ENCODE data around the gene KLF9. TPM values are rescaled to one million over a fixed set of nuclear protein-coding genes. Genes with fewer than 3 reads are reported as not detected.
"Not testable (repeated sequence)": the region's sequence is repeated elsewhere in the genome, so short reads cannot be mapped to it uniquely, and the experiment has no call there.

The KLF9 gene
- polyA plus RNA-seq, 5 donors: 2.6 to 4.4 (median 3.0) TPM

DNA sequence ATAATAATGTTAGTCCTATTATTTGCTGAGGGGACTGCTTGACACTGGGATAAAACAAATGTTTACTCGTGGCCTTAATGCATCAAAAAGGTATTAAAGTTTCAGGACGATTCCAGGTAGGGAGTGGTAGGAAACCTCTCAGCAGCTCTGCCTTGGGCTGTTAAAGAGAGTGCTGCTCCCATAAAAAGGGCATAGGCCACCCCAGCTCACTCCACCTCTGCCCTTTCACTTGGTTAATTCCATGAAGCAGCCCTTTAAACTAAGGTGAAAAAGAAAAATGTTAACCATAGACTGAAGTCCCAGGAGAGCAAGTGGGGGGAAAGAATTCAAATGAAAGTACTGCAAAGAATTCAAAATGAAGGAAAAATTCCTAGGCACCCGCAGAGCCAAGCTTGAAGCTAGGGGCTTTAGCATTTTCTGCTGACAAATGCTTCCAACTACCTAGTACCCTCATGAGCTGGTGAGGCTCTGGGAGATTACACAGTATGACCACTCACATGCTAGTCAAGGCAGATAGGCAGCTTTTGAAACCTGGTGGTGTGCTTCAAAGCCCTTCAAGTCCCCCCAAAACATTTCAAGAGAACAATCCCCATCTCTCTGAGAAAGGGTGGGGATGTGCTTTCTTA, 8.5 kb downstream of the KLF9 start:
- no peak for DNase-seq

DNA sequence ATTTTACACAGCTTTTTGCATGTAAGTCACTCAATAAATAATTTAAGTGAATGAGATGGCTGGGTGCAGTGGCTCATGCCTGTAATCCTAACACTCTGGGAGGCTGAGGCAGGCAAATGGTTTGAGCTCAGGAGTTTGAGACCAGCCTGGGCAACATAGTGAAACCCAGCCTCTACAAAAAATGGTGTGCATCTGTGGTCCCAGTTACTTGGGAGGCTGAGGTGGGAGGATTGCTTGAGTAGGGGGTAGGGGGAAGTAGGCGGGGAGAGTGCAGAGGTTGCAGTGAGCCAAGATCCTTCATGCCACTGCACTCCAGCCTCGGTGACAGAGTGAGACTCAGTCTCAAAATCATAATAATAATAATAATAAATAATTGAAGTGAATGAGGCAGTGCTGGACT, 10.2 kb downstream of the KLF9 start:
- DNase-seq: no peak

DNA sequence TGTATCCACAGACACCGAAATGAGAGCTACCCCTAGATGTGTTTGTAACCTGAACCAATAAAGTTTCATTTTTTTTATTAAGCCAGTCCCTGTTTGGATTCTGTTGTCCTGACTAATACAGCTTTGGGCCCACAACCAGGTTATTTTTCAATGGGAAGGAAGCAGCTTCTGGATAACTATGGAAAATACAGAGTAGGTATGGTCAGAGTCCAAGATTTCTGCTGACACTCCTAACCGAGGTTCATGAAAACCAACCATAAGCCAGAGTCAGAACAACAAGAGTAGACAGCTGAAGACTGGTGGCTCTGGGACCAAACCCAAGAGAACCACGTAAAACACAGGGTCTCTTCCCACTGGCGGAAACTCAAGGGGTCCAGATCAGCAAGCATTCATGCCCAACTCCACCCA, 10.8 kb downstream of the KLF9 start:
- DNase-seq: no peak

DNA sequence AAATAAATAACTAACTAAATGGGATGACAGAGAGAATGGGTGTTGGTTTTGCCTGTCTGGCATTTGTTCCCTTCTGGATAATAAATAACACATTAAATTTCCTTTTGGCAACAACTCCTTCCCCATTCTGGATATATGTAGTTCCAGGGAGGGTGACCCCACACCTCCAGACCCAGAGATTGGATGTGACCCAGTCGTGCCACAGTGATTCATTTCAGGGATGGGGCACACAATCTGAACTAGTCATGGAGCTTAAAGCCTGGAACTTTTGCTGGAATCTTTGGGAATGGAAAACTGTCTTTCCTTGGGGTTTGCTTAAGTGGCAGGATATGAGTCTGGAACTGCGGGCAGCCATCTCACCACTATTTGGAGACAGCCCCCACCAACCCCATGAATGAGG, 11.3 kb downstream of the KLF9 start:
- no peak for DNase-seq

DNA sequence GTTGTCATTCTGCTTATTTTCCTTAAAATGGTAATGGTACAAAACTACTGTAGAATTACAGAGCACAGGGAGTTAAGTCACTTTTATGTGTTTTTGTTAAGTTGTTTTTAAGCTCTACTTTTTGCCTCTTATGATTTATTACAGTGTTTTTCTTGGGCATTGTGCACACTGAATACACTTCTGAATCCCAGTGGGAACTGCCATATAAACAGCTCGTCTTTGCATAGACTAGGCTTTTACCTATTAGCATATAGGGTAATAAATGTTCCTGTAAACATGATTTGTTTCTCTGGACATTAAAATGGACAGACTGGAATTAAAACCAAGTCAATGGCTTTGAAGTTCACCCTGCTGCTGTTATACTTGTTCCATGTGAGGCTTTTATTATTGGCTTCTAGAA, 12.2 kb downstream of the KLF9 start:
- no peak for DNase-seq

DNA sequence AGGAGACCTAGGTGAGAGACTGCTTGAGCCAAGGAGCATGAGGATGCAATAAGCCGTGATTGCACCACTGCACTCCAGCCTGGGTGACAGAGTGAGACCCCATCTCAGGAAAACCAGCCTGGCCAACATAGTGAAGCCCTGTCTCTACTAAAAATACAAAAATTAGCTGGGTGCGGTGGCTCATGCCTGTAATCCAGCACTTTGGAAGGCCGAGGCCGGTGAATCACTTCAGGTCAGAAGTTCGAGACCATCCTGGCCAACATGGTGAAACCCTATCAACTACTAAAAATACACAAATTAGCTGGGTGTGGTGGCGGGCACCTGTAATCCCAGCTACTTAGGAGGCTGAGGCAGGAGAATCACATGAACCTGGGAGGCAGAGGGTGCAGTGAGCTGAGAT, 13.2 kb downstream of the KLF9 start:
- not testable (repeated sequence) for DNase-seq

DNA sequence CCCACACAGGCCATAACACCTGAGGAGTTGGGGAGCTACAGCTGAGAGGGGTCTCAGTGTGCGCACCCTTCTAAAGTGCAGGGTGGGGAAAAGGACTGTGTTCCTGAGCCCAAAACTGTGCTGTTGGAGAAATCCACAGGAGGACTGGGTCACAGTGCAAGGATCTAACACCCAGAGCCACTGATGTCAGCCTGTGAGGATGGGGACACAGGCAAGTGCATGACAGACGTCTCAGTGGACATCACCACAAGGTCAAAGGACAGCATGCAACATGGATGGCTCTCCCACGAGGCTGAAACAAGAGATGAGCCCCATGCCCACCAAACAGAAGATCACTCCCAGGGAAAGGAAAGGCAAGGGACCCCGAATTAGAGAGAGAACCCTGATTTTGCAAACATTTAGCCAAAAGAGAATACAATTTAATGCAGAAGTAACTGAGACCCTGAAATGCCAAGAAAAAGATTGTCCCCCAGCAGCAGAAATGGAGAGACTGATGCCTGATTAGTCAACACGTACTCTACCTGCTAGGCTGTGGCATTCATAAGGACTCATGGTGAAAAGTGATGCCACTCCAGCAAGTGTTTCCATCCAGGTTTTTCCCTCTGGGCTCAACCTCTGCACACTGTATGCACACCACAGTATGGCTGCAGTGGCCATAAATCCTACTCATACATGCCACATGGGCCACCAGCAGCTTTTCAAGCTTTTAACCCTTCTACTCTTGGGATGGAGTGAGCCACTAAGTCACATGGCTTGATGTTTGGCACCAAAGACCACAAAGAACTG, 14.2 kb downstream of the KLF9 start:
- DNase-seq: no peak

DNA sequence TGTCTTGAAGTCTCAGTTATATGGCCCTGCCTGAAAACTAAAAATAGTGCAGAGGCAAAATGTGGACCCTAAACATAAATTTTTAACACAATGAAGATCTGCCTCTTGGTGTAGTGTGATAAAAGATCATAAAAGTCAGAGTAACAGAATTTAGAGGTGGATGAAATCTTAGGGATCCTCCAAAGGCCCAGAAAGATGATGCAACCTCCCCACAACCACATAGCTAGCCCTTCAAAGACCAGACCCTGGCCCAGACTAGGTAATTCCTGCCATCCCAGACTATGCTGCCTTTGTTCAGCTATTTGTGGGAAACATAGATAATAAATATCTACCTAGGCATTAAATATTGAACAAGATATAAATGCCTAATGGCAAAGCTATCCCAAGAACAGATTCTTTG, 15.3 kb downstream of the KLF9 start:
- no peak for DNase-seq

DNA sequence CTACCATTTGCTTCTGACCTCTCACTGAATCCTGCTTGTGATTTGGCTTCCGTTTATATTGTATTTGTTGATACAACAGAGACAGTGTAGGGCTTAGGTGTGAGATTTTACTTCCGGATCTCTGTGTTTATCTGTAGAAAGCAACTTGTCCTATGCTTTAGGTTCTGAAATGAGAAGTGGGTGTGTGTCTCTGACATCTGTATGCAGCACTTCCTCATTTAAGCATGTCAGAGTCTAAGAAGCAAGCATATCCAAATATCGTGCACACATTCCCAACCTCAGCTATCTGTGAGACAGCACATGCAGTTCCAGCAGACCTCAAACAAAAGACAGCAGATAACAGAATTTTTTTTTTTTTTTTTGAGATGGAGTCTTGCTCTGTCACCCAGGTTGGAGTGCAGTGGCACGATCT, 16.3 kb downstream of the KLF9 start:
- DNase-seq: no peak

DNA sequence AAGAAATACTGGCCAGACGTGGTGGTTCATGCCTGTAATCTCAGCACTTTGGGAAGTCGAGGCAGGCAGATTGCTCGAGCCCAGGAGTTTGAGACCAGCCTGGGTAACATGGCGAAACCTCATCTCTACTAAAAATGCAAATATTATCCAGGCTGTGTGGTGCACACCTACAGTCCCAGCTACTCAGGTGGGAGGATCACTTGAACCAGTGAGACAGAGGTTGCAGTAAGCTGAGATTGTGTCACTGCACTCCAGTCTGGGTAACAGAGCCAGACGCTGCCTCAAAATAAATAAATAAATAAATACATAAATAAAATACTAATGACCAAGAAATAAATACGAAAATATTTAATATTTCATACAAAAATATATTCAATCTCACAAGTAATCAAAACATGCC, 18.8 kb downstream of the KLF9 start:
- DNase-seq: no peak

DNA sequence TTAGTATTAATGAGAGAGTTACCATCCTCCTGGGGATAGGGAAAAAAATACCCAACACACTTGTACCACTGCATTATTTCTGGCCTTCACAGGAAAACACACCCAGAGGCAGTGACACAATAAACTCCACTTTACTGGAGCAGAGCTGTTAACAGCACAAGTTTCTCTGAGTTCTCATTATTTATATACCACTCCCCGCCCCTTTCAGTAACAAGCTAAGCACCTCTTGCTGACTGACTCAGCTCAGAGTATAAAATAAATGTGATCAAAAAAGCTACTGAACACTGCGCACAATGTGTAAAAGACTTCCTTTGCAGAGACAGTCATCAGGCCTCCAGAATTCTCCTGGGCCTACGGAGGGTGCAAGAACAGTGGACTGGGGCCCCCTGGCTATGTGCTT, 21.6 kb downstream of the KLF9 start:
- DNase-seq: no peak

DNA sequence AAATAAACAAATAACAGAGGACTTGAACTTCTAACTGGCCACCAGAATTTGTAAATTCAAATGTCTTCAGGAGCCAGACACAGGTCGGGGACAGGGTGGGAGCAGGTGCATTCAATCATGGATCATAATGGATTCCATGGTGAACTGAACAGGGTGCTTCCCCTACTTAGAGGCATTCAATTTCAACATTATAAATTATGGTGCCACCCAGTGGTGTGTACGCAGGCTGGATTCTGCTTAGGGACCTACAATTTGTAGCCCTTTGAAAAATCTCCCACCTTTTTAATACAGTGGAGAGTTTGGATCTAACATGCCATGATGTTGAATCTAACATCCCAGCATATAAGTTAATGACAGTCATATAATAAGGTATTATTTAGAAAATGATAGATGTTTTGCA, 22.3 kb downstream of the KLF9 start:
- DNase-seq: no peak

DNA sequence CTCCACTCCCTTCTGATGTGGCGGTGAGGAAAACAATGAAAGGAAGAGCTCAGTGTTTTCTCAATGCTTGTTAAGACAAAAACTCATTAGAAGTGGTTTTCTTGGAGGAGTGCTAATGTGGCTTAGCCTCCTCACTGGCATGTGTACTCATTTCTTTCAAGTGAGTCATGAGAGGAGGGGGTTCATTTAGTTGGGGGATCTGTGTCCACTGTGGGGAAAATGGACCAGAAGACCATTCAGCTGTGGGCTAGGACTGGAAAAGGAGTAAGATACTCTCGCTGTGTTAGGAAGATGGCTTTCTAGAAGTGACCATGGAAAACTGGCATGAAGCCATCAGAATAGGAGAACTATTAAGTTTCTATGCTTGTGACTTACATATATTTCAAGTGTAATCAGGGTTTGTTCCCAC, 23.5 kb downstream of the KLF9 start:
- DNase-seq: no peak

DNA sequence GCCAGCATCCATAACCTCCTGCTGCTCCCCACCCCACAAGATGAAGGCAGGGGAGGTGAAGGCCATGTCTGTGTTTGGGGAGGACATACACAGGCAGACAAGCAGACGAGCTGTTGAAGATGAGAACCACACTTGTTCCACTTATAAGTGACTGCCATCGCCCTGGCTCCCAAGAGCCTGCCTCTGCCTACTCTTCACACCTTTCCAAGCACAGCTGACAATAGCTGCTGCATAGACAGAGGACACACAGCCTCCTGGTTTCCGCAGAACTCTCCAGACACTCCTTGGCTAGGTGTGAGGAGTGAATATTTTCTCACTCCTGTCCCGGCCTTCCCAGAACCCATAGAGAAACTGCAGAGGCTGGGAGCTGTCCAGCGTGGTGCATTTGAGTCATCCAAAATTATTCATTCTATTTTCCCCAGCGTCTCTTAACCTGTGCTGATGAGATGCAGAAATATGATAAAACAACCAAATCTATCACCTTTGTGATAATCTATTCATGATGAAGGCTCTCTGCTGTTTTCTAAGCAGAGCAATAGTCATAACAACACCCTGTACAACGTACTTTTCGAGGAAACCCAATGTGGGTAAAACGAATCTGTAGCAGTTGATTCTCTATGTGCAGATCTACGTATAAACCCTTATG, 24.7 kb downstream of the KLF9 start:
- DNase-seq: peak; percentile 78 to 81

DNA sequence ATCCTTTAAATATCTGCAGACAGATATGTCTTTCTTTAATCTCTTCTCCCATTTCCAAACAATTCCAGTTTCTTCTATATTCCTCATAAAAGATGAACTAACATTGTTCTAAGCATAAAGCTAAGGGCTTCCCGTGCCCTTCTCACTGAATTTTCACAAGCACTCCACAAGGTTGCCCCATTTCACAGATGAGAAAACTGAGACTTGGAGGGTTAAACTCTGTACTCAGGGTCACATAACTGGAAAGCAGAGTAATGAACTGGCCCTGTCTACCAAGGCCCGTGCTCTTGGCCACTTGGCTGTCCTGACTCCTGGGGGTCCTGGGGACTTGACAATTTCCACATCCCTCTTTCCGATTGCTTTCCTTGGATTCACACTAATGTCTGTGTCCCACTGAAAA, 25.3 kb downstream of the KLF9 start:
- no peak for DNase-seq

DNA sequence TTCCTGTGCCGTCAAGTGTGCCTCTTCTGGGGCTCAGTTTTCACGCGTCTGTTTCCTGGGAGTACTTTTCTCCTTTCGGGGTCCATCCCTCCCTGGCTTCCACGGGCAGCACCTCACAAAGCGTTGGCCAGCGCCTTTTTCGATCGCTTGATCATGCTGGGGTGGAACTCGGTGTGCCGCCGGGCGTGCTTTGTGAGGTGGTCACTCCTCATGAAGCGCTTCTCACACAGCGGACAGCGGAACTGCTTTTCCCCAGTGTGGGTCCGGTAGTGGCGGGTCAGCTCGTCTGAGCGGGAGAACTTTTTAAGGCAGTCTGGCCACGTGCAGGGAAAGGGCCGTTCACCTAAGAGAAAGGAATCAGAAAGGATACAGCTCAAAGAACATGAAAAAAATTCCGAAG, 26.8 kb downstream of the KLF9 start:
- no peak for DNase-seq

DNA sequence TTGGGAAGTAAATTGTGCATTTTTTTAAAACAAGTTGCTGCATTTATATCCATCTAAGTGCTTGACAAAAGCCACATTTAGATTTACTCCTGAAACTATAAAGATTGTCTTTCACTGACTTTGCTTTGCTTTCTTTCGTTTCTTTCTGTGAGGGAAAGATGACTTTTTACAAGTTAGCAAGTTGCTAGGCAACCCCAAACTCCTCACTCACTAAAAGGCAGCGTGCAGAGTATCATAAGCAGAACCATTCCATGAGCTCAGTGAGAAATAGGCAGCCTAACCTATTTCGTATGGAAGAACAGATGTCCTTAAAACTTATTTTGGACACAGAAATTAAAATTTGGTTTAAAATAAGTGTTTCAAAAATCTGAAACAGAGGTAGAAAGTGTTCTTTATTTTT, 29.0 kb downstream of the KLF9 start:
- DNase-seq: no peak

DNA sequence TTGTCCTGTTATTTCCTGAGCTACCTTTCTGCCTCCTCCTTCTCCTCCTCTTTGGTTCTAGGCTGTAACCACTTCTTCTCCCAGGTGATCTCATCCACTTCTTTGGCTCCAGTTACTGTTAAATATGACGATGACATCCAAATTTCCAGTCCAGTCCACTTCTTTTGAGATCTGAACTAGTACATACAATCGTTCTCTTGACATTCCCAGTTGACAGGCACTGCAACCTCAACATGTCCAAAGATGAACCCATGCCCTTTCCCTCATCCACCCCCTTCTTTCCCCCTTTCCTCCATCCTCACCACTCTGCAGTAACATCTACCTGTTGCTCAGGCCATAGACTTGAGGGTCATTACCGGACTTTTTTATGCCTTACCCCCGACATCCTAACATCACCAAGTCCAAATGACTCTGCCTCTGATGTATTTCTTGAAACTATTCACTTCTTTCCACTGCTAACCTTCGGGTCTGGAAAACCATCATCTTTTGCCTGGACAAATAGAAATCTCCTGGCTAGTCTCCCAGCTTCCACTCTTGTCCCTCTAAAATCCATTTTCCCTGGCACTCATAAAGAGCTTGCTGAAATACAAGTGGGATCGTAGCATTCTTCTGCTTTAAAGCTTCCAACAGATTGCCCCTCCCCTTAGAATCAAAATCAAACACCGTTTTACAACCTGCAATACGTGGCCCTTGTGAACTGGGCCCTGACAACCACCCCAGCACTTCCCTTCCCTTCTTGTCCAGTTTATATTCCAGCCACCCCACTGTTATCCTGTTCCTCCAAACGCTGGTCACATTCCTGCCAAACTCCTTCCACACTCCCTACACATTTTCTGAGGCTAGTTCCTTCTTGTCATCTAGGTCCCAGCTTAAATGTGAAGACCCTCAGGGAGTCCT, 31.5 kb downstream of the KLF9 start:
- DNase-seq: no peak

DNA sequence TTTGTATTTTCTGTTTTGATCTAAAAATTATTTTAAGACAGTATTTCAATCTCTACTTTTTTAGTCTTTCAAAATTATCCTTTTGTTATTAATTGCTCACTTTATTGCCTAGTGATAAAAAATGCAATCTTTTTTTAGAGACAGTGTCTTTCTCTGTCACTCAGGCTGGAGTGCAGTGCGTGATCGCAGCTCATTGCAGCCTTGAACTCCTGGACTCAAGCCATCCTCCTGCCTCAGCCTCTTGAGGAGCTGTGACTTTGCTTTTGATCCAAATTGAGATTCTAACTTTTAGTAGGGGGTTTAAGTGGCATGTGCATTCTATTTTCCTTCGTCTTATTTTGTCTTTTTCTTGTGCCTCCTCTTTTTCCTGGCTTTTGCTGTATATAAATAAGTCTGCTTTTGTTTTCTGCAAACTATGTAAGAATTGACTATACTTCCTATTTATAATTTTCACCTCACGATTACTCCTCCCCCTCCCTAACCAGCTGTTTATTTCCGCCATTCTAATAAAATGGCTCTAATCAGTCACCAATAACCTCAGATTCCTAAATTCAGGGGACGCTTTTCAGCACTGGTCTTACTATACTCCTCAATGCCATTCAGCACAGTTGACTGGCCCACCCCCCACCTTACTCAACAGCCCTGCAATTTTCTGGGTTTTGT, 32.3 kb downstream of the KLF9 start:
- DNase-seq: no peak

DNA sequence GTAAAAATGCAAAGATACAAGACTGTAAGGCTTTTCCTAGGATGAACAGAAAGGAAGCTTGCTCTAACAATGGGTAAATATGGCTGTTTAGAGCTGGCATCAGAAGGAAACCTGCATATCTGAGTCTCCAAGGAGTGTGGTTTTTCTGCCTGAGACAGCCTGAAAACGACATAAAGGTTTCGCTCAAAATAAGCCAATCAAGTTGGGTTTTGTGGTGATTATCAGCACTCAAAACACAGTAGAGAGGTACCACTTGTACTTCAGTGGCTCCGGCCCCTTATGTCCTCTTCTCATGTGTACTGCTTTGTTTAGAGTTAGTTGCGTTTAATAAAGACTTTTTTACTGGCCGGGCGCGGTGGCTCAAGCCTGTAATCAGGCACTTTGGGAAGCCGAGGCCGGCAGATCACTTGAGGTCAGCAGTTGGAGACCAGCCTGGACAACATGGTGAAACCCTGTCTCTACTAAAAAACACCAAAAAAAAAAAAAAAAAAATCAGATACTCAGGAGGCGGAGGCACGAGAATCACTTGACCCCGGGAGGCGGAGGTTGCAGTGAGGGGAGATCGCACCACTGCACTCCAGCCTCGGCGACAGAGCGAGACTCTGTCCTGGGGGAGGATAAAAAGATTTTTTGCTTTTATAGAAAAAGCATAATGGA, 39.4 kb downstream of the KLF9 start:
- DNase-seq: no peak

DNA sequence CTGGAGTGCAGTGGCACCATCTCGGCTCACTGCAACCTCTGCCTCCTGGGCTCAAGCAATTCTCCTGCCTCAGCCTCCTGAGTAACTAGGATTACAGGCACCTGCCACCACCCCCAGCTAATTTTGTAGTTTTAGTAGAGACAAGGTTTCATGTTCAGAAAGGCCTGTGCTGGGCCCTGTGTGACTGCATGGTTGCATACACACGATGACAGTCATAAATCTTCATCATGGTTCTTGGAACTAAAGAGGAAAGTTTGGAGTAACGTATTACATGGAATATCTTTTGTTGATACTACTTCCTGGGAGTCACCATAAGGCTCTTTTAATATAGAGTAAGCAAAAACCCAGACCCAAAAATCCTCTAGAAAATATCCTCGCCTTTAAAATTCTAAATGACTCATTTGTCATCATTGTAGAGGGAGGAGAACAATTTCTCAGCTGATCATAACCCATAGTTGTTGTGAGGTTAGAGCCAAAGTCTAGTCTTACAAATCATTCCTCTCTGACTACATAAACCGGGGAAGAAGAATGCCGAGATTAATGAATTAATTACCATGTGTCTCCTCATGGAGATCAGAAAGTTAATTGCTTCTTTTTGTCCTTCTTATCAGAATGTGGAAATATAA, 47.0 kb downstream of the KLF9 start:
- DNase-seq: no peak
